ENCODE data around the gene SH2D1B. TPM values are rescaled to one million over a fixed set of nuclear protein-coding genes. Genes with fewer than 3 reads are reported as not detected.
A peak's percentile ranks its signal among the peaks of the same experiment; 100 is the strongest.
"Not testable (repeated sequence)": the region's sequence is repeated elsewhere in the genome, so short reads cannot be mapped to it uniquely, and the experiment has no call there.

SH2D1B gene
- polyA plus RNA-seq, 6 donors from 2014 or later = 0.21 to 1.2 (median 0.42) TPM

DNA sequence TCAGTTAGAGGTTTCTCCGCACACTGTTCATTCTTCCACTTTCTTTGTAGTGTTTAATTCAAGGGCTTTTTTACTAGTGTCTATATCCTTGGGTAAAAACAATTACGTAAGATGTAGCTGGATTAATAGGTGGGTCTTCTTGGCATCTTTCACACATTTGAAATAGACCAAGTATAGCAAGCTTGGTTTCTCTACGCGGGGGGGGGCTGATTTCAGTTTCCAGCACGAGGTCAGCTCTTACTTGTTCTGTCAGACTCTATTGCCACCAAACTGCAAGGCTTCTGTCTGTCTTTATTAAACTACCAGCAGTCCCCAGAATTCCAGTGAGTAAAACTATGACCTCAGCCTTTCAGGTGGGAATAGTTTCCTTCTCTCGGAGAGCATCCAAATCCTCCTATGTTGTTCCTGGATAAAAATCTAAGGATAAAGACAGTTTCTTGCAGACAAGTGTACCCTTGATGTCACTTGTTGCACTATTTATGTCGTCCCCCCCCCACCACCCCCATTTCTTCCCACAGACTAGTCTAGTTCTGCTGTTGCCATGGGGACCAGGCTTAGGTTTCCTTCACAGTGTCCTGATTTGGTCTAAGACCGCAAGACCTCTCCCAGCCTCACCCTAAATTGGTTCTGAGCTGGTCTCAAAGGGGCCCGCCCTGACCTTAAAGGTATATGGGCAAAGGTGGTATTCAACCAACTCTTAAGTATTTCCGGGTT is 52.3 kb downstream of the SH2D1B start:
- DNase-seq (no peak), ATAC-seq (ENCODE audit: low read depth in 2 of 2) (no peak)
- H3K9me3 Mint-ChIP-seq = no peaks in the 10 kb centered on the region
- no peak overlapping the region for H3K4me3 Mint-ChIP-seq
- H3K27me3 Mint-ChIP-seq = peaks cover 34 to 43% (median 41%) of the 10 kb centered on the region in 3 donors
- peak overlapping the region in 1 of 6 donors; percentile 71 for H3K27ac Mint-ChIP-seq
- H3K36me3 Mint-ChIP-seq = no peaks in the 10 kb centered on the region
- peaks cover 0 to 19% (median 6%) of the 10 kb centered on the region in 3 donors for H3K4me1 Mint-ChIP-seq

GRCh38 chr1:162358928-162359327 is 53.0 kb downstream of the SH2D1B start:
- Mint-ChIP-seq H3K4me1 (peaks cover 0 to 19% (median 6%) of the 10 kb centered on the region in 3 donors), H3K4me3 (no peak overlapping the region), H3K36me3 (no peaks in the 10 kb centered on the region), H3K27ac (no peak overlapping the region), H3K9me3 (no peaks in the 10 kb centered on the region), H3K27me3 (peaks cover 27 to 37% (median 36%) of the 10 kb centered on the region in 3 donors)
- no peak for DNase-seq
- ATAC-seq (ENCODE audit: low read depth in 2 of 2) = no peak

DNA sequence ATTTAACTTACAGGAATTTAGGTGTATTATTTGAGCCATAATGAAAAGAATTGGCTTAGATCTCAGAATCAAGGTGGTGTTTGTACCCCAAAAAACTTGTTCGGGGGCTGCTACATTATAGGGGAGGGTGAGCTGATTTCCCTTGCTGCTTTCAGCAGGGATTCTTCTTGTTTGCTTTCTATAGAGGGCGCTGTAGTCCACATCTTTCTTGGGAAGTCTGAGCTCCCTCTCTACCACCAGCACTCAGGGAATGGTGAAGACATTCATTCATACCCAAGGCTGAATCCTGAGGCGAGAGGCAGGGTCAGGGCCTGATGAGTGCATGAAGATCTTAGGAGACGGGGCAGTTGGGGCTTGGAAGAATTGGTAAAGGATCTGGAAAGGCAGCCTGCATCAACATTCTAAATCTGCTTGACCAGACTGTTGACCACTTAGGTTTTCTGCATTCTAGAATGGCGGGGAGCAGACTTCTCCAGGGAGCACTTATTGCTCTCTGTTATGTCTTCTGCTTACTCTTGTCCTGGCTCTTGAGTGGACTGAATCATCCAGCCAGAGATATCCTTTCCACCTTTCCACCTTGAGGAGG is 54.2 kb downstream of the SH2D1B start:
- H3K4me1 Mint-ChIP-seq = peaks cover 0 to 17% (median 6%) of the 10 kb centered on the region in 3 donors
- ATAC-seq (ENCODE audit: low read depth in 2 of 2) (no peak), DNase-seq (no peak)
- H3K36me3 Mint-ChIP-seq = no peaks in the 10 kb centered on the region
- H3K9me3 Mint-ChIP-seq = no peaks in the 10 kb centered on the region
- no peak overlapping the region for H3K4me3 Mint-ChIP-seq
- H3K27ac Mint-ChIP-seq = no peak overlapping the region
- peaks cover 29 to 35% (median 30%) of the 10 kb centered on the region in 3 donors for H3K27me3 Mint-ChIP-seq

DNA sequence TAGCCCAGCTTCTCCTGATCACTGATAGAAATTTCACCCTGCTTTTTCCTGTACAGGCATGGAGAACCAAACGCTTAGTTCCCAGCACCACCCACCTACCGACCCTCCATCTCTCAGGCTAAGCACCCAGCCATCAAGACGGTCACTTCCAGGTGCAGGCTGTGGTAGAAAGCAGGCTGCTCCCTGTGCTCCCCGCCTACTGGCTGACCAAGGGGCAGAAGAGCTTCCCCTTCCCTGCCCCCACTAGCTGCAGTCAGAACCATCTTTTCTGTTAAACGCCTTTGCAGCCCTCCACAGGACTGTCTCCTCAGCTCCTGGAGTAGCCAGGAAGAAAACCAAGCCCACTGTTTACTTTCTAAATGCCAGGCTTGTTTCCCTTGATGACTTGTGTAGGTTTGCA is 58.2 kb downstream of the SH2D1B start:
- H3K4me1 Mint-ChIP-seq = no peaks in the 10 kb centered on the region
- H3K4me3 Mint-ChIP-seq = no peak overlapping the region
- no peak overlapping the region for H3K27ac Mint-ChIP-seq
- no peaks in the 10 kb centered on the region for H3K36me3 Mint-ChIP-seq
- no peak for ATAC-seq (ENCODE audit: low read depth in 2 of 2)
- peaks cover 20 to 55% (median 24%) of the 10 kb centered on the region in 3 donors for H3K27me3 Mint-ChIP-seq
- no peak for DNase-seq
- H3K9me3 Mint-ChIP-seq = no peaks in the 10 kb centered on the region

- H3K27me3 Mint-ChIP-seq = peaks cover 17 to 58% (median 29%) of the 10 kb centered on the region in 3 donors
- no peak for ATAC-seq (ENCODE audit: low read depth in 2 of 2)
These were observed 58.9 kb downstream of the SH2D1B start for GRCh38 chr1:162353078-162353477.

DNA sequence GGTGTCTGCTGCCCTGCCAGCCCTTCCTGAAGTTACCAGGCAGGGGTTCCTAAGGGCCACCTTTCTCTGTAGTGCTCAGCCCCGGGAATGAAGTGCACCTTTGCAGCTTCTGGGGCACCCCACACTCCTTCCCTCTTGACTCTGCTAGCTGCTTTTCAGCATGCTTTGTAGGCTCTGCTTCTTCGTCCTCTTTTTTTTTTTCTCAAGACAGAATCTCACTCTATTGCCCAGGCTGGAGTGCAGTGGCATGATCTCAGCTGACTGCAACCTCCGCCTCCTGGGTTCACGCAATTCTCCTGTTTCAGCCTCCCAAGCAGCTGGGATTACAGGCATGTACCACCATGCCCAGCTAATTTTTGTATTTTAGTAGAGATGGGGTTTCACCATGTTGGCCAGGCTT is 60.1 kb downstream of the SH2D1B start:
- DNase-seq; H3K36me3 Mint-ChIP-seq; H3K4me1 Mint-ChIP-seq; H3K9me3 Mint-ChIP-seq; H3K4me3 Mint-ChIP-seq; ATAC-seq (ENCODE audit: low read depth in 2 of 2): not testable (repeated sequence)
- Mint-ChIP-seq H3K27ac (peak overlapping the region in 1 of 6 donors; percentile 28), H3K27me3 (peaks cover 8 to 51% (median 22%) of the 10 kb centered on the region in 3 donors)

More at GRCh38 chr1:162353078-162353477, 58.9 kb downstream of the SH2D1B start:
- H3K27ac Mint-ChIP-seq = no peak overlapping the region
- no peak for DNase-seq
- H3K4me1 Mint-ChIP-seq = no peaks in the 10 kb centered on the region
- H3K9me3 Mint-ChIP-seq = no peaks in the 10 kb centered on the region
- no peak overlapping the region for H3K4me3 Mint-ChIP-seq
- H3K36me3 Mint-ChIP-seq = no peaks in the 10 kb centered on the region

DNA sequence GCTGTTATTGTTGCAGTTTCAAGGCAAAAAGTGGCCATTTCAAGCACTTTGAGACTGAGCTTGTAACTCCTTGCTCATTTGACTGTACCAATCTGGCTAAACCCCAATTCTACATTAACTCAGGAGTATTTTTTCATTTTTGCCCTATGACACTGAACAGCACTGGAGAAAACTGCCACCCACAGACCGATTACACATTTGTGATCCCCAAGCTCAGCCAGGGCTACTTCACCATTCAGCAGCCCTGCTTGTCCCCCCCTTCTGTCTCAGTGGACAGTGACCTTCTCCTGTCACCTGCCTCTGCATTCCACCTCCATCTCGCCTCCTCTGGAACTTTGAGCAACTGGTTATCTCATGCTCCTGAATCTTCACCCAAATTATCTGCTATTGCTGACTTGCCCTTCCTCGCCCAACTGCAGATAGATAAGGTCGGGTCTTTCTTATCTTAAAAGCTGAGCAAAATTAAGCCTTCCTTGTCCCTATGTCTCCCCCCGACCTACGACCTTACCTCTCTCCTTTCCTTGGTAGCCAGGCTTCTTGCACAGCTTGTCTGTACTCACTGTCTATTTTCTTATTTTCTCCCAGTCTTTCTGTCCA is 60.6 kb downstream of the SH2D1B start:
- no peak overlapping the region for H3K4me3 Mint-ChIP-seq
- H3K27ac Mint-ChIP-seq = peak overlapping the region in 1 of 6 donors; percentile 60
- H3K4me1 Mint-ChIP-seq = no peaks in the 10 kb centered on the region
- peaks cover 8 to 48% (median 20%) of the 10 kb centered on the region in 3 donors for H3K27me3 Mint-ChIP-seq
- H3K9me3 Mint-ChIP-seq = no peaks in the 10 kb centered on the region
- no peak for ATAC-seq (ENCODE audit: low read depth in 2 of 2)
- H3K36me3 Mint-ChIP-seq = no peaks in the 10 kb centered on the region
- no peak for DNase-seq

- no peaks in the 10 kb centered on the region for H3K9me3 Mint-ChIP-seq
- no peaks in the 10 kb centered on the region for H3K4me1 Mint-ChIP-seq
- H3K27ac Mint-ChIP-seq = no peak overlapping the region
- no peaks in the 10 kb centered on the region for H3K36me3 Mint-ChIP-seq
- H3K4me3 Mint-ChIP-seq = no peak overlapping the region
- DNase-seq (no peak), ATAC-seq (ENCODE audit: low read depth in 2 of 2) (no peak)
- H3K27me3 Mint-ChIP-seq = peaks cover 0 to 38% (median 15%) of the 10 kb centered on the region in 3 donors
These were observed 62.2 kb downstream of the SH2D1B start for GRCh38 chr1:162349635-162350330.

DNA sequence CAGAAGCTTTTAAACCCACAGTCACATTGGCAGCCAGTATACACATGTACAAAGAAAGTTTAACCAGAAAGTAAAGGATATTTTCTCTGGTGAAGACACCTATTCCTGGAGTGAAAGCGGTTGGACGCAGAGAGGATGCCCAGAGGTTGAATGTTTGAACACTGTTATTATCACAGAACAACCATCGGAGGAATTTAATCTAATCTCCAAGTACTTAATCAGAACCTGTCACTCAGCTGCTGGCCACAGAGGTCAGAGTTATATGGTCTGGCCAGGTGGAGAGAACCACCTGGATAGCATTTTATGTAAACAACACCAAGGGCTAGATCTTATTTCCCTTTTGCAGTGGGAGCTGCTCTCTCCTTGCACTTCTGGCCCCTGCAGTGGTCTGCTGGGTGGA is 64.7 kb downstream of the SH2D1B start:
- H3K9me3 Mint-ChIP-seq = no peaks in the 10 kb centered on the region
- no peak overlapping the region for H3K4me3 Mint-ChIP-seq
- ATAC-seq (ENCODE audit: low read depth in 2 of 2) = no peak
- H3K4me1 Mint-ChIP-seq = no peaks in the 10 kb centered on the region
- DNase-seq = no peak
- H3K27me3 Mint-ChIP-seq = peaks cover 11 to 34% (median 14%) of the 10 kb centered on the region in 3 donors
- H3K27ac Mint-ChIP-seq = no peak overlapping the region
- H3K36me3 Mint-ChIP-seq = no peaks in the 10 kb centered on the region

Other genes with a start within 250 kb of the SH2D1B start
- not detected for gene SPATA46, start 35.3 kb downstream of the SH2D1B start, polyA plus RNA-seq (ENCODE audit: low read depth in 6 of 6)
- not detected for gene C1orf226, start 30.4 kb downstream of the SH2D1B start, polyA plus RNA-seq (ENCODE audit: low read depth in 6 of 6)
- gene UHMK1, start 85.7 kb upstream of the SH2D1B start, polyA plus RNA-seq (ENCODE audit: low read depth in 6 of 6) = 10 to 100 TPM; 40.6 to 83.4 (median 59.6) TPM
- gene UAP1, start 149.6 kb upstream of the SH2D1B start, polyA plus RNA-seq (ENCODE audit: low read depth in 6 of 6) = 10 to 100 TPM; 15.8 to 50.0 (median 19.9) TPM
- gene DDR2, start 220.3 kb upstream of the SH2D1B start, polyA plus RNA-seq (ENCODE audit: low read depth in 6 of 6) = not detected